H1 (cell line): ENCODE results near the gene IL17RD.

Experiments used
- EGR1 ChIP-seq: IDR thresholded peaks from 2 replicates; pipeline ENCODE4 v1.6.1; 2011; ENCODE audit warnings: low read depth, low read length, borderline replicate concordance
- EP300 ChIP-seq, 2 experiments: IDR thresholded peaks; 1 replicate in 1 of 2; 2 replicates in 1 of 2; pipeline ENCODE4 v1.6.1; 2011 to 2012; ENCODE audit warnings: low read depth in 2 of 2, low read length in 2 of 2, mild to moderate bottlenecking in 2 of 2, borderline replicate concordance in 1 of 2, inconsistent platforms in 1 of 2, moderate library complexity in 1 of 2
- JUN ChIP-seq: IDR thresholded peaks from 2 replicates; pipeline ENCODE4 v1.6.1; 2011; ENCODE audit warnings: low read depth, mild to moderate bottlenecking, improper control_type of control experiment, low read length
- JUND ChIP-seq: IDR thresholded peaks from 2 replicates; pipeline ENCODE4 v1.6.1; 2011; ENCODE audit warnings: mild to moderate bottlenecking, improper control_type of control experiment, low read length
- MAX ChIP-seq: IDR thresholded peaks from 2 replicates; pipeline ENCODE4 v1.6.1; 2012; ENCODE audit warnings: inconsistent platforms
- POLR2AphosphoS5 ChIP-seq: IDR thresholded peaks from 2 replicates; pipeline ENCODE4 v1.6.1; 2011; ENCODE audit warnings: low read depth, low read length
- RFX5 ChIP-seq: IDR thresholded peaks from 2 replicates; pipeline ENCODE4 v1.6.1; 2011; ENCODE audit warnings: low read depth, low read length, improper control_type of control experiment, borderline replicate concordance
- SIN3A ChIP-seq, 2 experiments: IDR thresholded peaks in 1 of 2; conservative IDR thresholded peaks in 1 of 2; 2 replicates each; pipeline ENCODE4 v1.6.1; 2011 to 2012; ENCODE audit warnings: low read length in 2 of 2, improper control_type of control experiment in 1 of 2, low read depth in 1 of 2, mild to moderate bottlenecking in 1 of 2
- TAF1 ChIP-seq: IDR thresholded peaks from 2 replicates; pipeline ENCODE4 v1.6.1; 2011; ENCODE audit warnings: mild to moderate bottlenecking, low read depth, low read length
- ZNF274 ChIP-seq: IDR thresholded peaks from 2 replicates; pipeline ENCODE4 v1.7.0; 2012; ENCODE audit warnings: low read length, borderline replicate concordance; ENCODE audit errors: extremely low read depth
- TF ChIP-seq, protein P1 (sequence below): fragments of 300-600 bp; sonication (generic); IDR thresholded peaks from 2 replicates; pipeline ENCODE4 v1.7.1; 2012; ENCODE audit warnings: low read length, moderate library complexity, mild to moderate bottlenecking, inconsistent platforms; ENCODE audit not compliant: insufficient replicate concordance
- TF ChIP-seq, protein P2 (sequence below), 3 experiments: IDR thresholded peaks; 1 replicate in 2 of 3; 2 replicates in 1 of 3; pipeline versions ENCODE4 v1.5.1 to v1.6.1; 2011; ENCODE audit warnings: low read length in 3 of 3, mild to moderate bottlenecking in 3 of 3, inconsistent platforms in 2 of 3, low read depth in 1 of 3, moderate library complexity in 1 of 3; ENCODE audit not compliant: insufficient read depth in 1 of 3; ENCODE audit errors: control extremely low read depth in 1 of 3

DNA sequence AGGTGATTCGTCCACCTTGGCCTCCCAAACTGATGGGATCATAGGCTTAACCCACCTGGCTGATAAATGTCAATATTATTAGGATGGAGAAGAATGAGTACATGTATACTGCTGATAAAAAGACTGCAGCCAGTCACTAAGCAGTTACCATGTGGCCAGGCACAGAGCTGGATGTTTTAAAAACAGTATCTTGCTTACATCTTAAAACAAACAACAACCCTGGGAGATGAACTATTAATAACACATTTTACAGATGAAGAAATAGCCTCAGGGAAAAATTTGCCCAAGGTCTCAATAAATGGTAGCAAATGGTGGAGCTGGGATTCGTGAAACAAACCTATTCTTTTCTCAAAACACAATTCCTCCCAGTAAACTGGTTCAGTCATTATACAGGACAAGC, 18.1 kb downstream of the IL17RD start:
- TF ChIP-seq JUND (no peak), POLR2AphosphoS5 (no peak), JUN (no peak), ZNF274 (no peak), EGR1 (no peak), TAF1 (no peak), MAX (no peak), SIN3A (conservative IDR thresholded peaks at IDR 0.05 in 1 of 2, IDR thresholded peaks at IDR 0.05 in 1 of 2; ENCODE audit: low read depth in 1 of 2, low read length in 2 of 2) (no peak), RFX5 (no peak), EP300 (IDR thresholded peaks at IDR 0.05; ENCODE audit: borderline replicate concordance in 1 of 2, low read depth in 2 of 2, low read length in 2 of 2) (no peak)
- TF ChIP-seq, protein P1, sequence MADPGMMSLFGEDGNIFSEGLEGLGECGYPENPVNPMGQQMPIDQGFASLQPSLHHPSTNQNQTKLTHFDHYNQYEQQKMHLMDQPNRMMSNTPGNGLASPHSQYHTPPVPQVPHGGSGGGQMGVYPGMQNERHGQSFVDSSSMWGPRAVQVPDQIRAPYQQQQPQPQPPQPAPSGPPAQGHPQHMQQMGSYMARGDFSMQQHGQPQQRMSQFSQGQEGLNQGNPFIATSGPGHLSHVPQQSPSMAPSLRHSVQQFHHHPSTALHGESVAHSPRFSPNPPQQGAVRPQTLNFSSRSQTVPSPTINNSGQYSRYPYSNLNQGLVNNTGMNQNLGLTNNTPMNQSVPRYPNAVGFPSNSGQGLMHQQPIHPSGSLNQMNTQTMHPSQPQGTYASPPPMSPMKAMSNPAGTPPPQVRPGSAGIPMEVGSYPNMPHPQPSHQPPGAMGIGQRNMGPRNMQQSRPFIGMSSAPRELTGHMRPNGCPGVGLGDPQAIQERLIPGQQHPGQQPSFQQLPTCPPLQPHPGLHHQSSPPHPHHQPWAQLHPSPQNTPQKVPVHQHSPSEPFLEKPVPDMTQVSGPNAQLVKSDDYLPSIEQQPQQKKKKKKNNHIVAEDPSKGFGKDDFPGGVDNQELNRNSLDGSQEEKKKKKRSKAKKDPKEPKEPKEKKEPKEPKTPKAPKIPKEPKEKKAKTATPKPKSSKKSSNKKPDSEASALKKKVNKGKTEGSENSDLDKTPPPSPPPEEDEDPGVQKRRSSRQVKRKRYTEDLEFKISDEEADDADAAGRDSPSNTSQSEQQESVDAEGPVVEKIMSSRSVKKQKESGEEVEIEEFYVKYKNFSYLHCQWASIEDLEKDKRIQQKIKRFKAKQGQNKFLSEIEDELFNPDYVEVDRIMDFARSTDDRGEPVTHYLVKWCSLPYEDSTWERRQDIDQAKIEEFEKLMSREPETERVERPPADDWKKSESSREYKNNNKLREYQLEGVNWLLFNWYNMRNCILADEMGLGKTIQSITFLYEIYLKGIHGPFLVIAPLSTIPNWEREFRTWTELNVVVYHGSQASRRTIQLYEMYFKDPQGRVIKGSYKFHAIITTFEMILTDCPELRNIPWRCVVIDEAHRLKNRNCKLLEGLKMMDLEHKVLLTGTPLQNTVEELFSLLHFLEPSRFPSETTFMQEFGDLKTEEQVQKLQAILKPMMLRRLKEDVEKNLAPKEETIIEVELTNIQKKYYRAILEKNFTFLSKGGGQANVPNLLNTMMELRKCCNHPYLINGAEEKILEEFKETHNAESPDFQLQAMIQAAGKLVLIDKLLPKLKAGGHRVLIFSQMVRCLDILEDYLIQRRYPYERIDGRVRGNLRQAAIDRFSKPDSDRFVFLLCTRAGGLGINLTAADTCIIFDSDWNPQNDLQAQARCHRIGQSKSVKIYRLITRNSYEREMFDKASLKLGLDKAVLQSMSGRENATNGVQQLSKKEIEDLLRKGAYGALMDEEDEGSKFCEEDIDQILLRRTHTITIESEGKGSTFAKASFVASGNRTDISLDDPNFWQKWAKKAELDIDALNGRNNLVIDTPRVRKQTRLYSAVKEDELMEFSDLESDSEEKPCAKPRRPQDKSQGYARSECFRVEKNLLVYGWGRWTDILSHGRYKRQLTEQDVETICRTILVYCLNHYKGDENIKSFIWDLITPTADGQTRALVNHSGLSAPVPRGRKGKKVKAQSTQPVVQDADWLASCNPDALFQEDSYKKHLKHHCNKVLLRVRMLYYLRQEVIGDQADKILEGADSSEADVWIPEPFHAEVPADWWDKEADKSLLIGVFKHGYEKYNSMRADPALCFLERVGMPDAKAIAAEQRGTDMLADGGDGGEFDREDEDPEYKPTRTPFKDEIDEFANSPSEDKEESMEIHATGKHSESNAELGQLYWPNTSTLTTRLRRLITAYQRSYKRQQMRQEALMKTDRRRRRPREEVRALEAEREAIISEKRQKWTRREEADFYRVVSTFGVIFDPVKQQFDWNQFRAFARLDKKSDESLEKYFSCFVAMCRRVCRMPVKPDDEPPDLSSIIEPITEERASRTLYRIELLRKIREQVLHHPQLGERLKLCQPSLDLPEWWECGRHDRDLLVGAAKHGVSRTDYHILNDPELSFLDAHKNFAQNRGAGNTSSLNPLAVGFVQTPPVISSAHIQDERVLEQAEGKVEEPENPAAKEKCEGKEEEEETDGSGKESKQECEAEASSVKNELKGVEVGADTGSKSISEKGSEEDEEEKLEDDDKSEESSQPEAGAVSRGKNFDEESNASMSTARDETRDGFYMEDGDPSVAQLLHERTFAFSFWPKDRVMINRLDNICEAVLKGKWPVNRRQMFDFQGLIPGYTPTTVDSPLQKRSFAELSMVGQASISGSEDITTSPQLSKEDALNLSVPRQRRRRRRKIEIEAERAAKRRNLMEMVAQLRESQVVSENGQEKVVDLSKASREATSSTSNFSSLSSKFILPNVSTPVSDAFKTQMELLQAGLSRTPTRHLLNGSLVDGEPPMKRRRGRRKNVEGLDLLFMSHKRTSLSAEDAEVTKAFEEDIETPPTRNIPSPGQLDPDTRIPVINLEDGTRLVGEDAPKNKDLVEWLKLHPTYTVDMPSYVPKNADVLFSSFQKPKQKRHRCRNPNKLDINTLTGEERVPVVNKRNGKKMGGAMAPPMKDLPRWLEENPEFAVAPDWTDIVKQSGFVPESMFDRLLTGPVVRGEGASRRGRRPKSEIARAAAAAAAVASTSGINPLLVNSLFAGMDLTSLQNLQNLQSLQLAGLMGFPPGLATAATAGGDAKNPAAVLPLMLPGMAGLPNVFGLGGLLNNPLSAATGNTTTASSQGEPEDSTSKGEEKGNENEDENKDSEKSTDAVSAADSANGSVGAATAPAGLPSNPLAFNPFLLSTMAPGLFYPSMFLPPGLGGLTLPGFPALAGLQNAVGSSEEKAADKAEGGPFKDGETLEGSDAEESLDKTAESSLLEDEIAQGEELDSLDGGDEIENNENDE: no peak
- TF ChIP-seq, protein P2, sequence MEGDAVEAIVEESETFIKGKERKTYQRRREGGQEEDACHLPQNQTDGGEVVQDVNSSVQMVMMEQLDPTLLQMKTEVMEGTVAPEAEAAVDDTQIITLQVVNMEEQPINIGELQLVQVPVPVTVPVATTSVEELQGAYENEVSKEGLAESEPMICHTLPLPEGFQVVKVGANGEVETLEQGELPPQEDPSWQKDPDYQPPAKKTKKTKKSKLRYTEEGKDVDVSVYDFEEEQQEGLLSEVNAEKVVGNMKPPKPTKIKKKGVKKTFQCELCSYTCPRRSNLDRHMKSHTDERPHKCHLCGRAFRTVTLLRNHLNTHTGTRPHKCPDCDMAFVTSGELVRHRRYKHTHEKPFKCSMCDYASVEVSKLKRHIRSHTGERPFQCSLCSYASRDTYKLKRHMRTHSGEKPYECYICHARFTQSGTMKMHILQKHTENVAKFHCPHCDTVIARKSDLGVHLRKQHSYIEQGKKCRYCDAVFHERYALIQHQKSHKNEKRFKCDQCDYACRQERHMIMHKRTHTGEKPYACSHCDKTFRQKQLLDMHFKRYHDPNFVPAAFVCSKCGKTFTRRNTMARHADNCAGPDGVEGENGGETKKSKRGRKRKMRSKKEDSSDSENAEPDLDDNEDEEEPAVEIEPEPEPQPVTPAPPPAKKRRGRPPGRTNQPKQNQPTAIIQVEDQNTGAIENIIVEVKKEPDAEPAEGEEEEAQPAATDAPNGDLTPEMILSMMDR (IDR thresholded peaks at IDR 0.05; ENCODE audit: control extremely low read depth in 1 of 3, insufficient read depth in 1 of 3, low read depth in 1 of 3, low read length in 3 of 3): no peak
